Mononuclear cell (primary cell): ENCODE measurements around the gene BEX3. TPM values are rescaled to one million over a fixed set of nuclear protein-coding genes. Genes with fewer than 3 reads are reported as not detected.
"Not testable (repeated sequence)": the region's sequence is repeated elsewhere in the genome, so short reads cannot be mapped to it uniquely, and the experiment has no call there.

ENCODE experiments used
- H3K27me3 ChIP-seq: 2 replicates; pipeline ENCODE4 v1.6.0; 2011; ENCODE audit warnings: low read length, control low read depth; ENCODE audit not compliant: insufficient read depth
- H3K4me1 ChIP-seq: 2 replicates; pipeline ENCODE4 v1.5.1; 2011; ENCODE audit warnings: mild to moderate bottlenecking, low read length, control low read depth; ENCODE audit not compliant: insufficient read depth
- H3K4me3 ChIP-seq: 2 replicates; pipeline ENCODE4 v1.5.1; 2011; ENCODE audit warnings: mild to moderate bottlenecking, low read length, moderate library complexity
- H3K9me3 ChIP-seq: 2 replicates; pipeline ENCODE4 v1.5.1; 2011; ENCODE audit warnings: low read depth, mild to moderate bottlenecking, control low read depth, low read length
- total RNA-seq: library from RNA; depleted of rRNA; stranded (reverse); fragments of >200 nt; gene quantifications from one replicate; pipeline ENCODE4 v1.2.3, GENCODE V29; 2012

The BEX3 gene
- total RNA-seq, 1 donor, result 38.6 TPM

- no peak overlapping the region for H3K4me3 ChIP-seq
- H3K9me3 ChIP-seq, result no peaks in the 10 kb centered on the region
- no peaks in the 10 kb centered on the region for H3K27me3 ChIP-seq
- no peaks in the 10 kb centered on the region for H3K4me1 ChIP-seq
Measured at GRCh38 chrX:103363046-103363445, 13.3 kb upstream of the BEX3 start.

DNA sequence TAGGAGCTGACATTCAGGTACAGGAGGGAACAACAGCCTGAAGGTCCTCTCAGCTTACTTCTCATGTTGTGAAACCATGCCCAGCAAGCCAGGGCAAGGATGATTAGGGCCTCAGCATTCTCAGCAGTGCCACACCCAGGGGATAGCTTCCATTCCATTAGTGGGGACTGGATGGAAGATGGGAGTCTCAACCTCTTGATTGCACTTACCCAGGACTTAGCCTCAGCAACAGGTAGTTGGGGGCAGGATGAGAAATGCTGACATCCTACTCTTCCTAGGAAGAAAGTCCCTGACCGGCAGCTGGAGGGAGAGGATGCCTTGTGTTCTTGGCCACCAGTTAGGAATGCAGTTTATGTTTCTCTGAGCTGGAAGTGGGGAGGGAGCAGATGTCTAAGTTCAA is 8.8 kb upstream of the BEX3 start:
- no peak overlapping the region for H3K4me3 ChIP-seq
- H3K9me3 ChIP-seq, result no peaks in the 10 kb centered on the region
- H3K27me3 ChIP-seq, result no peaks in the 10 kb centered on the region
- H3K4me1 ChIP-seq, result no peaks in the 10 kb centered on the region

DNA sequence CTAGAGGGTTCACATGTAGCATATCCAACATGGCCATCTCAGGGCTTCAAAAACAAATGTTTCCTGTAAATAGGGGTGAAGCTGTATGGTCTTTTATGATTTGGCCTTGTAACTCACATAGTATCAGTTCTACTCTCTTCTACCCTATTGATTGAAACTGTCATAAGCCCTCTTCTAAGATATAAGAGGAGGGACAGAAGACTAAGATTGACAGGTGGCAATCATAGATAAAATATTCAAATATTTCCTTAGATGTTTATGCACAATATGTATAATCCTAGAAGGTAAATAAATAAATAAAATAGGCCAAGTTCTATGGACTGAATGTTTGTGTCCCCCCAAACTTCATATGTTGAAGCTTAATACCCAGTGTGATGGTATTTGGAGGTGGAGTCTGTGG is 6.9 kb upstream of the BEX3 start:
- Histone ChIP-seq H3K4me1 (no peaks in the 10 kb centered on the region), H3K4me3 (no peak overlapping the region), H3K27me3 (no peaks in the 10 kb centered on the region), H3K9me3 (no peaks in the 10 kb centered on the region)

- Histone ChIP-seq H3K4me1 (no peaks in the 10 kb centered on the region), H3K27me3 (no peaks in the 10 kb centered on the region), H3K4me3 (no peak overlapping the region), H3K9me3 (no peaks in the 10 kb centered on the region)
Measured at GRCh38 chrX:103372886-103373285, 3.5 kb upstream of the BEX3 start.

- Histone ChIP-seq H3K9me3 (no peaks in the 10 kb centered on the region), H3K27me3 (no peaks in the 10 kb centered on the region), H3K4me1 (no peaks in the 10 kb centered on the region), H3K4me3 (no peak overlapping the region)
Measured at GRCh38 chrX:103373581-103373980, 2.8 kb upstream of the BEX3 start.

DNA sequence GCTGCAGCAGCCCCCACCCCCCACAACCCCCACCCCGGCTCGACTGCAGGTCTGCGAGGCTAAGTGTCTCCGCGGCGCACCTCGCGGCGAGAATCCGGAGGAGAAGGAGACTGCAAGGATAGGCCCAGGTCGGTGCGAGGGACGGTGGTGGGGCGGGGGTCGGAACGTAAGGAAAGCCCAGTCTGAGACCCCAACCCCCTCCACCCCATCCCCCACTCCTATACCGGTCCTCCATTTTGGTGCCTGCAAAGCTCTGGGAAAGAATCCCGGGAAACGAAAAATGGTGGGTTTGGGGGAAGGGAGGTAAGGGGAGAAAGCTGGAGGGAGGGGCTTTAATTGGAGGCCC is 614 bp downstream of the BEX3 start:
- Histone ChIP-seq H3K9me3 (no peaks in the 10 kb centered on the region), H3K4me3 (no peak overlapping the region), H3K27me3 (no peaks in the 10 kb centered on the region), H3K4me1 (no peaks in the 10 kb centered on the region)

DNA sequence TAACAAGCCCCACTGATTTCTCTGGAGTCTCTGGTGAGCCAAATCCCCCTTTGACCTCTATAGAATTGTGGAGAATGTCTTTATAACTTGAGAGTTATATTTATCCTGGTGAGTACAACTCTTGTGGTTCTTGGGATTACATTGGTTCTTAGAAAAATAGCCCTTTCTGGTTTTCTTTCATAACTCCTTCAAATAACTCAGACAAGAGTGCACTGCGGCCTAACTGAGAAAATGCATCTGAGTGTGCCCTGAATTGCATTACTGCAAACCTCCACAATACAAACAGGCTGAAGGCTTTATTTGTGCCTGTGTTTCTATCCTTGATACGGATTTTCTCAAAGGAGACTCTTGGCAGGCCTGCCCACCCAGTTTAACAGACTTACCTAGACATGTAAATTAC is 2.7 kb downstream of the BEX3 start:
- H3K9me3 ChIP-seq, result no peaks in the 10 kb centered on the region
- no peak overlapping the region for H3K4me3 ChIP-seq
- H3K4me1 ChIP-seq, result no peaks in the 10 kb centered on the region
- no peaks in the 10 kb centered on the region for H3K27me3 ChIP-seq

GRCh38 chrX:103382877-103383276 is 6.5 kb downstream of the BEX3 start:
- Histone ChIP-seq H3K9me3 (no peaks in the 10 kb centered on the region), H3K27me3 (no peaks in the 10 kb centered on the region), H3K4me1 (no peaks in the 10 kb centered on the region), H3K4me3 (no peak overlapping the region)

- Histone ChIP-seq H3K9me3 (no peaks in the 10 kb centered on the region), H3K27me3 (no peaks in the 10 kb centered on the region), H3K4me1 (no peaks in the 10 kb centered on the region), H3K4me3 (no peak overlapping the region)
Measured at GRCh38 chrX:103384672-103385071, 8.3 kb downstream of the BEX3 start.

DNA sequence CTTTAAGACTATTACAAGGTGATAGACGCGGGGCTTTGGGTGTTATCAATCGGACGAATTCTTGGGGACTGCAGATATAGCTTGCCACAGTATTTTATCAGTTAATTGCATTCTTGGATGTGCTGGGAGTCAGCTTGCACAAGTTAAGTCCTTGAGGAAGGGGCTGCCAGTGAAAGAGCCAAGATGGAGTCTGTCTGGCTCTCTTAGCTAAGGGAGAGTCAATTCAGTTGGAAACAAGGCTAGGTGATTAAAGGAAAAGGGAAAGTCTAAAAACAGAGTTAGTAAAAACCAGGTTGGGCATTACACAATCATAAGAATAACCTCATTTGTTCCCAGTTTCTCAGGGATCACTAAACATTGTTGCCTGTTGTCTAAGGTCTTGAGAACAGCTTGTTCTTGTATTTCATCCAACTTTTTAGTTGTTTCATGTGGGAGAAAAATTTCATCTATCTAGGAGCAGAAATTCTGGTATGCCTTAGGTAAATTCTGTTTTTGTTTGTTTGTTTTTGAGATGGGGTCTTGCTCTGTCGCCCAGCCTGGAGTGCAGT is 9.0 kb downstream of the BEX3 start:
- not testable (repeated sequence) for H3K4me3 ChIP-seq, H3K9me3 ChIP-seq, H3K4me1 ChIP-seq, H3K27me3 ChIP-seq

- no peaks in the 10 kb centered on the region for H3K9me3 ChIP-seq
- no peaks in the 10 kb centered on the region for H3K4me1 ChIP-seq
- H3K4me3 ChIP-seq, result no peak overlapping the region
- H3K27me3 ChIP-seq, result no peaks in the 10 kb centered on the region
Measured at GRCh38 chrX:103386332-103386731, 10.0 kb downstream of the BEX3 start.

DNA sequence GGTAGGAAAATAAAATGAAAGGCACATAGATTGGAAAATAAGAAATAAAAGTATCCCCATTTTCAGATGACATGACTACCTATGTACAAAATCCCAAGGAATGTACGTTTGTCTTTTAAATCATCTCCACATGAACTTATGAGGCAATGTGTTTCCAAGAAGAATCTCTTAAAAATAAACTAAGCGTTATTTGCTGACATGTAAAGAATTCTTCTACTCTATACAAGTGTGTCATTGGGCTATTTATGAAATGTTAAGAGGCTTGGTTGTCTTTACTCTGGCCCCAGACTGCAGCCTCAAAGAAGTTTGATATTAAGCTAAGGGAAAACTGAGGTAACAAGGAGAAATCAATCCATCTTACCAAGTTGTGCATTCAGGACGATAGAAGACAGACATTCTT is 17.1 kb downstream of the BEX3 start:
- H3K4me3 ChIP-seq, result no peak overlapping the region
- no peaks in the 10 kb centered on the region for H3K9me3 ChIP-seq
- H3K27me3 ChIP-seq, result no peaks in the 10 kb centered on the region
- peaks cover 4% of the 10 kb centered on the region for H3K4me1 ChIP-seq

DNA sequence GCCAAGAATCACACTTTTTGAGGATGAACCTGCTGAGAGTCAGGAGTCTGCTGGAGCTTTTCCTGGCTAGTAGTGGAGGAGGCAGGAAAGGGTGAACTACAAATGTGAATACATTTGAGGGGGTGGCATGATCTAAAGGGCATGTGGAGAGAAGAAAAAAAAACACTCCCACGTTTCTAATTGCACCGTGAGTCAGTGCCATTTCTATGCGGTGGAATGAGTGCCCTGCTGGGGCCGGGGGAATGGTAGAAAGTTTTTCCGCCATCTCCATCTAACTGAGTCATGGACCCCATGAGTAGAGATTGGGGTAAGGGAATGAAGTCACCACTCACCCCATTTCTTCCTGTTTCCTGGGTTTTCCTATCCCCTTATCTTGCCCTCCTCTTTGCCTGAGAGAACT is 19.8 kb downstream of the BEX3 start:
- H3K9me3 ChIP-seq, result no peaks in the 10 kb centered on the region
- peaks cover 5% of the 10 kb centered on the region for H3K4me1 ChIP-seq
- H3K4me3 ChIP-seq, result no peak overlapping the region
- H3K27me3 ChIP-seq, result no peaks in the 10 kb centered on the region

- Histone ChIP-seq H3K4me1 (peaks cover 5% of the 10 kb centered on the region), H3K9me3 (no peaks in the 10 kb centered on the region), H3K27me3 (no peaks in the 10 kb centered on the region), H3K4me3 (no peak overlapping the region)
Measured at GRCh38 chrX:103396660-103397059, 20.3 kb downstream of the BEX3 start.

DNA sequence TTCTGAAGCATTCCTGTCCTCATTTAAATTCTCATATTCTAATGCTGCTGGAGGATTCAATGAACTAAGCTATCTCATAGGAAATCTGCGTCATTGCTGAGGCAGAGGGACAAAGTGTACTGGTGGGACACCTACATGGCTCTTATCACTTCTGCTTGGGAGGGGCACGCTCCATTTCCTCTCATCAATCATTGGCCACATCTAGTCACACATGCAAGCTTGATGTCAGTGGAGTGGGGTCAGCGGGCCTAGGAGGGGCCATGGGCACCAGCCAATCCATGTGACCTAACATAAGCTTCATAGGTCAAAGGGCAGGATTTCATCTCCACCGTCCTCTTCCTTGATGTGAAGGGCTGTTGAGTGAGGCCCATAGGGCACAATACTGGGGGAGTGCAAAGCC is 21.4 kb downstream of the BEX3 start:
- Histone ChIP-seq H3K9me3 (no peaks in the 10 kb centered on the region), H3K27me3 (no peaks in the 10 kb centered on the region), H3K4me3 (no peak overlapping the region), H3K4me1 (peaks cover 5% of the 10 kb centered on the region)

- H3K27me3 ChIP-seq, result no peaks in the 10 kb centered on the region
- no peak overlapping the region for H3K4me3 ChIP-seq
- peaks cover 5% of the 10 kb centered on the region for H3K4me1 ChIP-seq
- H3K9me3 ChIP-seq, result no peaks in the 10 kb centered on the region
Measured at GRCh38 chrX:103398421-103398864, 22.1 kb downstream of the BEX3 start.

DNA sequence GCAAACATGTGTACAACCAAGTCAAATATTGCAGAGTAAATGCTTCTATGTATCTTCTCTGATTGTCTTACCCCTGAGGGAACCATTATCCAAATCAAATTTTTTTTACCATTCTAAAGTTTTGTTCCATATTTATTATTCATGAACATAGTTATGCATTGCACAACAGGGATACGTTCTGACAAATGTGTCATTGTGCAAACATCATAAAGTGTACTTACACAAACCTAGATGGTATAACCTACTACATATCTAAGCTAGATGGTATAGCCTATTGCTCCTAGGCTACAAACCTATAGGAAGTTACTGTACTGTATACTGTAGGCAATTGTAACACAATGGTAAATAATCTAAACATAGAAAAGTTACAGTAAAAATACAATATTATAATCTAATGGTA is 23.4 kb downstream of the BEX3 start:
- peaks cover 6% of the 10 kb centered on the region for H3K4me1 ChIP-seq
- H3K9me3 ChIP-seq, result no peaks in the 10 kb centered on the region
- H3K27me3 ChIP-seq, result no peaks in the 10 kb centered on the region
- no peak overlapping the region for H3K4me3 ChIP-seq
